NCI-H510A (cell line): Measurements from ENCODE around the gene HELQ.

ENCODE experiments used
- DNase-seq: peaks from one replicate; lab custom pipeline; 2025; lab: John Stamatoyannopoulos, UW

HELQ gene

GRCh38 chr4:83372931-83373330 lies 82.7 kb downstream of the HELQ start:
- no peak for DNase-seq

DNA sequence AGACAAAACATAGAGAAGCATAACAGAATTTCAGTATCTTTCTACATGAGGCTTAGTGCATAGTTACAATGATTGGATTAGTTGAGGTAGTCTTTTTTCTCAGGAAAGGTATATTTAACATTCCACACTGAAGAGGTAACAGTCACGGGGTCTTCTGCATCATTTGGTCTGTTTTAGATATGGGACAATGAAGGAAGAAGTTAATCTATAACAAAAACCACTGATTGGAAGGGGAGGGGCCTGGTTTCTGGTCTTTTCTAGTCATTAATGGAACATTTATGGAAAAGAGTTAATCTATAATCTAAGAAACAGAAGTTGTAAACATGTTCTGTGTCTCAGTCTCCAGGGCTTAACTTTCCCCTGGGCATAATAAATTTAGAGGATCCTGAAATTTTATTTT lies 83.7 kb downstream of the HELQ start:
- DNase-seq: no peak

- DNase-seq: no peak
These were observed 84.4 kb downstream of the HELQ start for GRCh38 chr4:83371235-83371634.

- no peak for DNase-seq
These were observed 85.0 kb downstream of the HELQ start for GRCh38 chr4:83370640-83370906.

GRCh38 chr4:83369831-83370639 lies 85.6 kb downstream of the HELQ start:
- no peak for DNase-seq

GRCh38 chr4:83364312-83364711 lies 91.3 kb downstream of the HELQ start:
- DNase-seq: no peak

DNA sequence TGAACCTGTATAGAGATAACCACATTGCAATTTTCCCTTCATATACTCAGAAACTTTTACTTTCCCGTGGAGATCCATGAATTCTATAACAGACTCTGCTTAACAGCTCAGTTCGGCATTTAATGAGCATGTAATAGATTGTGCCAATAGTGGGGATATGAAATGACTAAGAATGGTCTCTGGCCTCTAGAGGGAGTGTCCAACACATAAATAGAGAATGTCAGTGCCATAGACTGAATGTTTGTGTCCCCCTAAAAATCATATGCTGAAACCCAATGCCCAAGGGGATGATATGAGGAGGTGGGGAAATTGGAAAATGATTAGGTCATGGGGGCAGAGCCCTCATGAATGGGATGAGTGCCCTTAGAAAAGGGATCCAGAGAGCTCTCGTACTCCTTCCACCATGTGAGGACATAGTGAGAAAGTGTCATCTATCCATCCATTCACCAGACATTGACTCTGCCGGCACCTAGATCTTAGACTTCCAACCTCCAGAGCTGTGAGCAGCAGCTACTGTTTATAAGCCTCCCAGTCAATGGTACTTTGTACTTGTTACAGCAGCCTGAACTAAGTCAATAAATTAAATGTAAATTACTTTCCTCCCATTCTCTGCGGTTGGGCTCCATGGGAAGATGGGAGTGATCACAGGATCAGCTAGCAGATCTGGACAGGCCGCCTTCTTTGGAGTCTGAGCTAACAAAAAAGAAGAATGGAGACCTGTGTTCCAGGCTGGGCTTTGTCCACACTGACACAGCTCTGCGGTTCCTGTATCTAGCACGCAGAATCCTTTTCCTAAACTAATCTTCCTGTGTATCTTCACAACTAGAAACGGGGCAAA lies 92.9 kb downstream of the HELQ start:
- DNase-seq: peak; percentile 34

DNA sequence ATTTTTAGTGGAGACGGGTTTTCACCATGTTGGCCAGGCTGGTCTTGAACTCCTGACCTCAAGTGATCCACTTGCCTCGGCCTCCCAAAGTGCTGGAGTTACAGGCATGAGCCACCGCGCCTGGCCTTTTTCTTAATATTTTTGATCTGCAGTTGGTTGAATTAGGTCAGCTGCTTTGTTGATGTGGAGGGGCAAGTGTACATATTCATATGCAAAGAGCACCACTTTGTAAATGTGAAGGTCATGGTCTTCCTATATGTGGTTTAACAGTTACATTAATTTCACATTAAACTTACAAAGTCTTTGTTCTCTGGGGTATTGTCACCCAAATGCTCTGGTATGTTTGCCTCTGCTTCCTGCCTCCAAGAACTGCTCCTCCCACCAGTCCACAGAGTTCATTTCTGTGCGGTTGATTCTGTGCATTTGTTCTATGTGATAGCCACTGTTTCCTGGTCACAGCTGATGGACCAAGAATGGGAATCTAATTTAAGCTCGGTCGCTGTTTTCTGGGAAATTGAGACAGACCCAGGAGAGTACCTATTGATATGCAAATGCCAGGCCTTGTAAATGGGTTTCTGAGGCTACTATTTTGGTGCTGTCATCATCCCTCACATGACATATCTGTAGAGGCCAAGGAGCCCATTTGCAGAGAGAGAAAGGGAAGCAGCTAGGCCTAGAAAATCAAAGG lies 94.1 kb downstream of the HELQ start:
- no peak for DNase-seq

GRCh38 chr4:83360018-83360417 lies 95.6 kb downstream of the HELQ start:
- no peak for DNase-seq

- DNase-seq: no peak
These were observed 97.2 kb downstream of the HELQ start for GRCh38 chr4:83358410-83358809.
